HG02623 (cell line): ENCODE measurements around the gene TFDP2.

Experiments used
- ATAC-seq: cut with Tn5 transposase; IDR thresholded peaks from one replicate; pipeline ENCODE4 v1.9.1; 2021; ENCODE audit warnings: moderate library complexity; ENCODE audit not compliant: unreplicated experiment

TFDP2 gene

GRCh38 chr3:141971571-141971970 lies 177.8 kb downstream of the TFDP2 start:
- ATAC-seq: no peak

- no peak for ATAC-seq
Observed at GRCh38 chr3:141969711-141970110, 179.6 kb downstream of the TFDP2 start.

- no peak for ATAC-seq
Observed at GRCh38 chr3:141965471-141965870, 183.9 kb downstream of the TFDP2 start.

- no peak for ATAC-seq
Observed at GRCh38 chr3:141963301-141963700, 186.0 kb downstream of the TFDP2 start.

- ATAC-seq: no peak
Observed at GRCh38 chr3:141960731-141961130, 188.6 kb downstream of the TFDP2 start.

GRCh38 chr3:141959589-141960554 lies 189.5 kb downstream of the TFDP2 start:
- ATAC-seq: no peak

- no peak for ATAC-seq
Observed at GRCh38 chr3:141955175-141955574, 194.2 kb downstream of the TFDP2 start.

GRCh38 chr3:141952611-141953010 lies 196.7 kb downstream of the TFDP2 start:
- no peak for ATAC-seq

- ATAC-seq: no peak
Observed at GRCh38 chr3:141950572-141951493, 198.5 kb downstream of the TFDP2 start.

- no peak for ATAC-seq
Observed at GRCh38 chr3:141949972-141950371, 199.4 kb downstream of the TFDP2 start.

GRCh38 chr3:141949399-141949798 lies 199.9 kb downstream of the TFDP2 start:
- no peak for ATAC-seq

GRCh38 chr3:141945726-141946485 lies 203.4 kb downstream of the TFDP2 start:
- no peak for ATAC-seq

GRCh38 chr3:141942006-141942405 lies 207.3 kb downstream of the TFDP2 start:
- ATAC-seq: no peak

- no peak for ATAC-seq
Observed at GRCh38 chr3:141941093-141941492, 208.3 kb downstream of the TFDP2 start.

- no peak for ATAC-seq
Observed at GRCh38 chr3:141940194-141940776, 209.1 kb downstream of the TFDP2 start.

- ATAC-seq: no peak
Observed at GRCh38 chr3:141939759-141940158, 209.6 kb downstream of the TFDP2 start.

GRCh38 chr3:141938011-141938500 lies 211.3 kb downstream of the TFDP2 start:
- ATAC-seq: no peak

GRCh38 chr3:141934354-141934753 lies 215.0 kb downstream of the TFDP2 start:
- ATAC-seq: no peak

GRCh38 chr3:141933421-141934300 lies 215.7 kb downstream of the TFDP2 start:
- no peak for ATAC-seq
